ENCODE measurements around the gene PGAP6. TPM values are rescaled to one million over a fixed set of nuclear protein-coding genes. Genes with fewer than 3 reads are reported as not detected.
"Not testable (repeated sequence)": the region's sequence is repeated elsewhere in the genome, so short reads cannot be mapped to it uniquely, and the experiment has no call there.

The PGAP6 gene
- total and polyA plus RNA-seq, 12 donors: 18.2 to 66.7 (median 42.3) TPM

- intact Hi-C loops (cut with DNase I): loop anchor here (10.0 kb wide), 1 partner anchor 117 kb away; the partner anchor contains the start of gene FAM234A (in 2 of the 2)
These were observed 29.8 kb downstream of the PGAP6 start for GRCh38 chr16:351804-352520.

GRCh38 chr16:350203-350602 lies 31.6 kb downstream of the PGAP6 start:
- no peak for DNase-seq
- no peaks in the 10 kb centered on the region for H3K27me3 ChIP-seq
- intact Hi-C loops (cut with DNase I): loop anchor here (10.0 kb wide), 1 partner anchor 115 kb away; the partner anchor contains the start of gene FAM234A (in 2 of the 2)
- no peaks in the 10 kb centered on the region for H3K9me3 ChIP-seq (replicated peaks in 1 of 3)
- TF ChIP-seq CTCF (IDR thresholded peaks at IDR 0.05) (no peak), POLR2A (IDR thresholded peaks at IDR 0.05) (no peak)
- H3K4me3 ChIP-seq: no peak overlapping the region
- H3K36me3 ChIP-seq (replicated peaks in 1 of 2): peaks cover 0 to 10% of the 10 kb centered on the region in 2 donors
- 81 to 92% (median 88%) methylated on average over 8 of the region's 8 CpGs for WGBS, 4 donors
- peaks cover 19 to 28% of the 10 kb centered on the region in 2 donors for H3K4me1 ChIP-seq (replicated peaks in 1 of 2)
- no peak overlapping the region for H3K27ac ChIP-seq

More at GRCh38 chr16:351804-352520, 29.8 kb downstream of the PGAP6 start:
- H3K27me3 ChIP-seq: no peaks in the 10 kb centered on the region
- peak overlapping the region in 2 of 5 donors; percentile 47 to 85 for H3K27ac ChIP-seq
- WGBS, 4 donors: 0 to 22% (median 2%) methylated on average over 4 to 93 of the region's 95 CpGs
- H3K9me3 ChIP-seq (replicated peaks in 1 of 3): no peaks in the 10 kb centered on the region
- no peak for TF ChIP-seq POLR2A (IDR thresholded peaks at IDR 0.05)
- no peak for TF ChIP-seq CTCF (IDR thresholded peaks at IDR 0.05)
- peak overlapping the region in 3 of 4 donors; percentile 11 to 89 (median 56) for H3K4me3 ChIP-seq
- DNase-seq: peak in 1 of 7 donors; percentile 58
- H3K36me3 ChIP-seq (replicated peaks in 1 of 2): no peaks in the 10 kb centered on the region
- peaks cover 19 to 28% of the 10 kb centered on the region in 2 donors for H3K4me1 ChIP-seq (replicated peaks in 1 of 2)

- peaks cover 0 to 10% of the 10 kb centered on the region in 2 donors for H3K36me3 ChIP-seq (replicated peaks in 1 of 2)
- peak overlapping the region in 1 of 5 donors; percentile 58 for H3K27ac ChIP-seq
- peak in 6 of 7 donors; percentile 30 to 75 (median 64) for DNase-seq
- WGBS, 4 donors: 38 to 53% (median 44%) methylated on average over 6 to 7 of the region's 7 CpGs
- no peak for TF ChIP-seq CTCF (IDR thresholded peaks at IDR 0.05)
- peak in 1 of 2 donors; percentile 40 for TF ChIP-seq POLR2A (IDR thresholded peaks at IDR 0.05)
- intact Hi-C loops (cut with DNase I): no loop called here
- H3K9me3 ChIP-seq (replicated peaks in 1 of 3): no peaks in the 10 kb centered on the region
- H3K27me3 ChIP-seq: no peaks in the 10 kb centered on the region
- H3K4me1 ChIP-seq (replicated peaks in 1 of 2): peaks cover 19 to 28% of the 10 kb centered on the region in 2 donors
- no peak overlapping the region for H3K4me3 ChIP-seq
These were observed 32.6 kb downstream of the PGAP6 start for GRCh38 chr16:349211-349610.

GRCh38 chr16:348495-348894 lies 33.3 kb downstream of the PGAP6 start:
- H3K9me3 ChIP-seq (replicated peaks in 1 of 3); H3K27me3 ChIP-seq; H3K4me3 ChIP-seq; intact Hi-C loops (cut with DNase I); DNase-seq; H3K27ac ChIP-seq; H3K36me3 ChIP-seq (replicated peaks in 1 of 2): not testable (repeated sequence)
- peaks cover 19 to 28% of the 10 kb centered on the region in 2 donors for H3K4me1 ChIP-seq (replicated peaks in 1 of 2)
- 78 to 91% (median 82%) methylated on average over 7 to 10 of the region's 10 CpGs for WGBS, 4 donors

Measured in adrenal gland (tissue), 12 donors.